ENCODE results near the gene POLQ.

The POLQ gene

DNA sequence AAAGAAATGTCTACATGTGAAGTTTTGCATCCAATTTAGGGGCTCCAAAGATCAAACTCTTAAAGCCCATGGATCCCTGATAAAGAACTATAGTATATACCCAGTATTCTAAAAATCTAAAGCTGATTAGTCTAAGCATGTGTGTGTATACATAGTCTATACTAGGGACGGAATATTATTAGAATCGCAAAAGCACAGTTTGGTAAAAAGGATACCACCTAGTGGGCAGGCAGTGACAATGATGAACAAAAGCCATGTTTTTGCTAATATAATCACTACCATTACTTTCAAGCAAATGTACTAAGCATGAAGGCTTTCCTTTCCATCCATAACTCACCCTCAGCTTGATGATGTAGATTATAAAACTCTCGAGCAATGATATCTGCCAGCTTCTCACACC lies 16.5 kb downstream of the POLQ start:
- H3K4ac ChIP-seq (ENCODE audit: low read depth in 1 of 2, low read length in 2 of 2) = no peak overlapping the region
- H4K8ac ChIP-seq (ENCODE audit: low read length) = no peak overlapping the region
- H3K9me3 ChIP-seq (ENCODE audit: control insufficient read depth, low read length) = no peaks in the 10 kb centered on the region
- H3K36me3 ChIP-seq (ENCODE audit: control insufficient read depth in 1 of 2, insufficient read depth in 2 of 2, low read depth in 1 of 2, low read length in 2 of 2) = no peaks in the 10 kb centered on the region
- no peak overlapping the region for H3K14ac ChIP-seq (ENCODE audit: low read length in 2 of 2)
- H4K91ac ChIP-seq (ENCODE audit: low read length) = no peak overlapping the region
- no peak overlapping the region for H2BK5ac ChIP-seq (ENCODE audit: low read depth, low read length, poor library complexity, severe bottlenecking)
- H3K9ac ChIP-seq (ENCODE audit: low read length) = no peak overlapping the region
- no peak overlapping the region for H2BK12ac ChIP-seq (ENCODE audit: low read length in 2 of 2)
- no peak overlapping the region for H2AK5ac ChIP-seq (ENCODE audit: low read length, severe bottlenecking)
- 85% methylated on average over 2 of the region's 3 CpGs for WGBS
- H3K27me3 ChIP-seq (ENCODE audit: control insufficient read depth in 1 of 2, insufficient read depth in 1 of 2, low read length in 2 of 2) = no peaks in the 10 kb centered on the region
- peaks cover 1% of the 10 kb centered on the region for H3K79me1 ChIP-seq (replicated peaks; ENCODE audit: low read length, poor library complexity, severe bottlenecking)
- H3K18ac ChIP-seq (ENCODE audit: low read depth in 1 of 2, low read length in 2 of 2) = no peak overlapping the region
- H2AFZ ChIP-seq (ENCODE audit: low read depth, low read length) = no peak overlapping the region
- H3K4me1 ChIP-seq (ENCODE audit: control insufficient read depth, insufficient read depth, low read depth, low read length) = peaks cover 2% of the 10 kb centered on the region
- no peak overlapping the region for H3K4me3 ChIP-seq (ENCODE audit: insufficient read depth in 1 of 2, low read depth in 1 of 2, low read length in 2 of 2)
- no peak overlapping the region for H3K4me2 ChIP-seq (ENCODE audit: low read length, poor library complexity, severe bottlenecking)
- DNase-seq = peak; percentile 25
- H3K23ac ChIP-seq (ENCODE audit: low read length in 2 of 2) = no peak overlapping the region
- no peak overlapping the region for H2BK15ac ChIP-seq (ENCODE audit: low read depth, poor library complexity, severe bottlenecking)
- no peak overlapping the region for H2BK120ac ChIP-seq (ENCODE audit: low read depth, low read length)
- no peak overlapping the region for H3K27ac ChIP-seq (ENCODE audit: low read length, poor library complexity, severe bottlenecking)

DNA sequence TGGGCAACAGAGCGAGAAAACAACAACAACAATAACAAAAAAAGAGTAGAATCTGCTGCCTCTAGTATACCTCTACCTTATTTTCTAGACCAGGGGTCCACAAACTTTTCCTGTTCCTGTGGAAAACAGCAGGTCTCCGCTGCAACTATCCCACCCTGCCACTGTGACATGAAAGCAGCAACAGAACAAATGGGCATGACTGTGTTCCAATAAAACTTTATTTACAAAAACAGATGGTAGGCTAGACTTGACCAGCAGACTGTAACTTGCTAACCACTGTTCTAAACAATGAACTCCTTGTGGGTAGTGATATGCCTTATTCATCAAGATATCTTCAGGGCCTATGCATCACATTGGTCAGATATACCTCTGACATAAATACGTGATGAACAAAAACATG lies 25.3 kb downstream of the POLQ start:
- Histone ChIP-seq H2BK15ac (ENCODE audit: low read depth, poor library complexity, severe bottlenecking) (no peak overlapping the region), H3K79me1 (replicated peaks; ENCODE audit: low read length, poor library complexity, severe bottlenecking) (peaks cover 1% of the 10 kb centered on the region), H3K27ac (ENCODE audit: low read length, poor library complexity, severe bottlenecking) (no peak overlapping the region), H3K4me3 (ENCODE audit: insufficient read depth in 1 of 2, low read depth in 1 of 2, low read length in 2 of 2) (no peak overlapping the region), H3K18ac (ENCODE audit: low read depth in 1 of 2, low read length in 2 of 2) (no peak overlapping the region), H3K27me3 (ENCODE audit: control insufficient read depth in 1 of 2, insufficient read depth in 1 of 2, low read length in 2 of 2) (no peaks in the 10 kb centered on the region), H2AK5ac (ENCODE audit: low read length, severe bottlenecking) (no peak overlapping the region), H2AFZ (ENCODE audit: low read depth, low read length) (no peak overlapping the region), H4K8ac (ENCODE audit: low read length) (no peak overlapping the region), H3K4ac (ENCODE audit: low read depth in 1 of 2, low read length in 2 of 2) (no peak overlapping the region), H3K36me3 (ENCODE audit: control insufficient read depth in 1 of 2, insufficient read depth in 2 of 2, low read depth in 1 of 2, low read length in 2 of 2) (peaks cover 0 to 4% of the 10 kb centered on the region in 2 experiments), H3K9me3 (ENCODE audit: control insufficient read depth, low read length) (peaks cover 8% of the 10 kb centered on the region), H3K23ac (ENCODE audit: low read length in 2 of 2) (no peak overlapping the region), H3K9ac (ENCODE audit: low read length) (no peak overlapping the region), H3K14ac (ENCODE audit: low read length in 2 of 2) (no peak overlapping the region), H3K4me2 (ENCODE audit: low read length, poor library complexity, severe bottlenecking) (no peak overlapping the region), H3K4me1 (ENCODE audit: control insufficient read depth, insufficient read depth, low read depth, low read length) (no peaks in the 10 kb centered on the region), H2BK12ac (ENCODE audit: low read length in 2 of 2) (no peak overlapping the region), H4K91ac (ENCODE audit: low read length) (no peak overlapping the region), H2BK120ac (ENCODE audit: low read depth, low read length) (no peak overlapping the region), H2BK5ac (ENCODE audit: low read depth, low read length, poor library complexity, severe bottlenecking) (no peak overlapping the region)
- WGBS = 100% methylated on average over 2 of the region's 3 CpGs
- DNase-seq = no peak

DNA sequence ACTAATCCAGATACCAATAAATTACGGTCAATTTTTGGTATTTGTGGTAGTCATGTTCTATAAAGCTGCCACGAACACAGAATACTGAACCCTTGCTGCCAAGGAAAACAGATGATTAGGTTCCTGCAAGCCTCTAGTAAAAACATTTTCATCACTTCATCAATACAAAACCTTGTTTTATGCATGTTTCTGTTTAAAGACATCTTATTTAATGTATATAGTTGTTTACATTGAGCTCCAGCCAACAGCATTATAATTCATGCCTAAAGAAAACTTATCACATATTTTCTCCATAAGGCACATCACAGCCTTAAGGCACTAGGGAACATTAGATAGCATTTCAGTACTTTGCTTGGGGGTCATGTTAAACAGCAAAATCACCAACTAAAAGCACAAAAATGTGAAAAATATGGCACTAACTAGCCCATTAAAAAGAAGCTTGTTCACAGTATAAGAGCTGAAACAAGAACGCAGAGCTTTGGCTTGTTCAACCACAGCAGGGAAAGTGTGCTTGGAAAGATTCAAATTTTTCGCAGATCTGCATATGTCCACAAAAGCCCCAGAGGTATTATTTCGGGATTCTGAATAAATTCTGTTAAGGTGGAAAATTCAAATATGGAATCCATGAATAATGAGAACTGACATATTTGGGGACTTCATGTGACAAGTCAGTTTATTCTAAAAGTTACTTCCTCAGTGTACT lies 27.7 kb downstream of the POLQ start:
- H2AK5ac ChIP-seq (ENCODE audit: low read length, severe bottlenecking) = no peak overlapping the region
- H3K4me2 ChIP-seq (ENCODE audit: low read length, poor library complexity, severe bottlenecking) = no peak overlapping the region
- no peak overlapping the region for H2BK5ac ChIP-seq (ENCODE audit: low read depth, low read length, poor library complexity, severe bottlenecking)
- H3K14ac ChIP-seq (ENCODE audit: low read length in 2 of 2) = no peak overlapping the region
- no peak overlapping the region for H2BK12ac ChIP-seq (ENCODE audit: low read length in 2 of 2)
- no peak overlapping the region for H3K23ac ChIP-seq (ENCODE audit: low read length in 2 of 2)
- peaks cover 14% of the 10 kb centered on the region for H3K79me1 ChIP-seq (replicated peaks; ENCODE audit: low read length, poor library complexity, severe bottlenecking)
- H2BK15ac ChIP-seq (ENCODE audit: low read depth, poor library complexity, severe bottlenecking) = no peak overlapping the region
- no peak overlapping the region for H4K91ac ChIP-seq (ENCODE audit: low read length)
- no peak overlapping the region for H3K4ac ChIP-seq (ENCODE audit: low read depth in 1 of 2, low read length in 2 of 2)
- no peaks in the 10 kb centered on the region for H3K4me1 ChIP-seq (ENCODE audit: control insufficient read depth, insufficient read depth, low read depth, low read length)
- no peak overlapping the region for H2BK120ac ChIP-seq (ENCODE audit: low read depth, low read length)
- over 99% methylated on average over 4 of the region's 5 CpGs for WGBS
- no peak overlapping the region for H4K8ac ChIP-seq (ENCODE audit: low read length)
- no peak overlapping the region for H3K27ac ChIP-seq (ENCODE audit: low read length, poor library complexity, severe bottlenecking)
- no peak overlapping the region for H2AFZ ChIP-seq (ENCODE audit: low read depth, low read length)
- peaks cover 0 to 4% of the 10 kb centered on the region in 2 experiments for H3K36me3 ChIP-seq (ENCODE audit: control insufficient read depth in 1 of 2, insufficient read depth in 2 of 2, low read depth in 1 of 2, low read length in 2 of 2)
- H3K18ac ChIP-seq (ENCODE audit: low read depth in 1 of 2, low read length in 2 of 2) = no peak overlapping the region
- no peak overlapping the region for H3K4me3 ChIP-seq (ENCODE audit: insufficient read depth in 1 of 2, low read depth in 1 of 2, low read length in 2 of 2)
- peaks cover 11% of the 10 kb centered on the region for H3K9me3 ChIP-seq (ENCODE audit: control insufficient read depth, low read length)
- H3K27me3 ChIP-seq (ENCODE audit: control insufficient read depth in 1 of 2, insufficient read depth in 1 of 2, low read length in 2 of 2) = no peaks in the 10 kb centered on the region
- DNase-seq = no peak
- no peak overlapping the region for H3K9ac ChIP-seq (ENCODE audit: low read length)

DNA sequence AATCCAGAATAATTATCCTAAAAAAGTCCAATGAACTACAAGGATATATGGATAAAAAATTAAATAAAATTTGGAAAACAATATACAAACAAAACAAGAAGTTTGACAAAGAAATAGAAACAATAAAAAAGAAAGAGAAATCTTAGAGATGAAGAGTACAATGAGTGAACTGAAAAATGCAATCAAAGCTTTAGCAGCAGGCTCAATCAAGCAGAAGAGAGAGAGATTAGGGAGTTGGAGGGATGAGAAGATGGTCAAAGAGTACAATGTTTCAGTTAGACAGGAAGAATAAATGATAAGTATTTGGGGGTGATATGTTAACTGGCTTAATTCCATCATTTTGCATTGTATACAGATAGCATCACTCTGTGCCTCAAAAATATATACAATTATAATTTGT lies 29.9 kb downstream of the POLQ start:
- no peak overlapping the region for H3K4me2 ChIP-seq (ENCODE audit: low read length, poor library complexity, severe bottlenecking)
- H3K23ac ChIP-seq (ENCODE audit: low read length in 2 of 2) = no peak overlapping the region
- no peak overlapping the region for H2BK5ac ChIP-seq (ENCODE audit: low read depth, low read length, poor library complexity, severe bottlenecking)
- no peak overlapping the region for H2BK12ac ChIP-seq (ENCODE audit: low read length in 2 of 2)
- H3K9me3 ChIP-seq (ENCODE audit: control insufficient read depth, low read length) = peaks cover 11% of the 10 kb centered on the region
- H3K9ac ChIP-seq (ENCODE audit: low read length) = no peak overlapping the region
- no peak overlapping the region for H3K18ac ChIP-seq (ENCODE audit: low read depth in 1 of 2, low read length in 2 of 2)
- DNase-seq = no peak
- no peak overlapping the region for H2BK120ac ChIP-seq (ENCODE audit: low read depth, low read length)
- no peak overlapping the region for H2AFZ ChIP-seq (ENCODE audit: low read depth, low read length)
- H3K4ac ChIP-seq (ENCODE audit: low read depth in 1 of 2, low read length in 2 of 2) = no peak overlapping the region
- H4K91ac ChIP-seq (ENCODE audit: low read length) = no peak overlapping the region
- no peaks in the 10 kb centered on the region for H3K27me3 ChIP-seq (ENCODE audit: control insufficient read depth in 1 of 2, insufficient read depth in 1 of 2, low read length in 2 of 2)
- H3K36me3 ChIP-seq (ENCODE audit: control insufficient read depth in 1 of 2, insufficient read depth in 2 of 2, low read depth in 1 of 2, low read length in 2 of 2) = peaks cover 0 to 4% of the 10 kb centered on the region in 2 experiments
- no peak overlapping the region for H3K14ac ChIP-seq (ENCODE audit: low read length in 2 of 2)
- H3K27ac ChIP-seq (ENCODE audit: low read length, poor library complexity, severe bottlenecking) = no peak overlapping the region
- no peak overlapping the region for H3K4me3 ChIP-seq (ENCODE audit: insufficient read depth in 1 of 2, low read depth in 1 of 2, low read length in 2 of 2)
- H2BK15ac ChIP-seq (ENCODE audit: low read depth, poor library complexity, severe bottlenecking) = no peak overlapping the region
- no peak overlapping the region for H2AK5ac ChIP-seq (ENCODE audit: low read length, severe bottlenecking)
- H4K8ac ChIP-seq (ENCODE audit: low read length) = no peak overlapping the region
- peaks cover 13% of the 10 kb centered on the region for H3K79me1 ChIP-seq (replicated peaks; ENCODE audit: low read length, poor library complexity, severe bottlenecking)
- H3K4me1 ChIP-seq (ENCODE audit: control insufficient read depth, insufficient read depth, low read depth, low read length) = no peaks in the 10 kb centered on the region

All from mesenchymal stem cell (in vitro differentiated cells and primary cell).